KMS-11 (cell line): ENCODE data around the gene WDR48.

Experiments used
- H2AFZ ChIP-seq: fragments of 200-600 bp; sonication (generic); 2 replicates; pipeline ENCODE4 v1.6.1; 2016; ENCODE audit warnings: antibody characterized with exemption, mixed run types, low read depth
- H3K27ac ChIP-seq: fragments of 200-600 bp; sonication (generic); 2 replicates; pipeline ENCODE4 v1.6.1; 2016; ENCODE audit warnings: mild to moderate bottlenecking, mixed run types
- H3K27me3 ChIP-seq: fragments of 200-600 bp; sonication (generic); 2 replicates; pipeline ENCODE4 v1.6.1; 2017; ENCODE audit warnings: mild to moderate bottlenecking, low read depth, mixed run types, moderate library complexity; ENCODE audit not compliant: insufficient read depth
- H3K36me3 ChIP-seq: fragments of 200-600 bp; sonication (generic); 2 replicates; pipeline ENCODE4 v1.6.1; 2017; ENCODE audit warnings: mild to moderate bottlenecking, mixed run types; ENCODE audit not compliant: insufficient read depth
- H3K4me1 ChIP-seq: fragments of 200-600 bp; sonication (generic); 2 replicates; pipeline ENCODE4 v1.6.1; 2016; ENCODE audit warnings: mild to moderate bottlenecking, low read depth, mixed run types; ENCODE audit not compliant: poor library complexity, severe bottlenecking
- H3K4me2 ChIP-seq: fragments of 200-600 bp; sonication (generic); 2 replicates; pipeline ENCODE4 v1.7.0; 2016; ENCODE audit warnings: mild to moderate bottlenecking, mixed run types
- H3K4me3 ChIP-seq: fragments of 200-600 bp; sonication (generic); IDR thresholded peaks from 2 replicates; pipeline ENCODE4 v1.6.1; 2017; ENCODE audit warnings: low read depth, low read length, mixed read lengths; ENCODE audit not compliant: insufficient read depth
- H3K79me2 ChIP-seq: fragments of 200-600 bp; sonication (generic); 2 replicates; pipeline ENCODE4 v1.6.1; 2016; ENCODE audit warnings: low read depth, mixed run types; ENCODE audit not compliant: insufficient read depth
- H3K9ac ChIP-seq: fragments of 200-600 bp; sonication (generic); 2 replicates; pipeline ENCODE4 v1.6.1; 2016; ENCODE audit warnings: mild to moderate bottlenecking, mixed run types
- H4K20me1 ChIP-seq: fragments of 200-600 bp; sonication (generic); 2 replicates; pipeline ENCODE4 v1.6.1; 2016; ENCODE audit warnings: mild to moderate bottlenecking, mixed run types; ENCODE audit not compliant: insufficient read depth
- CTCF ChIP-seq: fragments of 200-600 bp; sonication (generic); conservative IDR thresholded peaks from 2 replicates; pipeline ENCODE4 v1.6.1; 2017; ENCODE audit warnings: low read depth, mild to moderate bottlenecking, antibody characterized with exemption, low read length, moderate library complexity, mixed read lengths

Gene WDR48

DNA sequence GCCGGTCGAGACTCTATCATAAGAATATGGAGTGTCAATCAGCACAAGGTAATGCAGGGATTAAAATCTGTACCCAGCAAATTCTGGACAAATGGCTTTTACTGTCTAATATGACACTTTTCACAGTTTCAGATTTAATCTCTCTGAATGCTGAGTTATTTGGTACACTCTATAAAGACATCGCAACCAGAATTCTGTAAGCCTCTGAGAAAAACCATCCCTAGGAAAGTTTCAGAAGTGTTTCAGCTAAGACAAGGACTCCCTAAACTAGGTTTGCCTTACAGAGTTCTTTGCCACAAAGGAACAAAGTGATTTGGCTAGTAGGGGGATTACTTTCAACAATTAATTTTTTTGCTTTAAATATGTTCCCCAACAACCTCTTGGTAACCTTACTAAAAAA lies 11.3 kb downstream of the WDR48 start:
- Histone ChIP-seq H3K27me3 (no peaks in the 10 kb centered on the region), H3K4me3 (no peak overlapping the region), H3K27ac (no peak overlapping the region), H3K9ac (no peak overlapping the region), H3K36me3 (no peaks in the 10 kb centered on the region), H3K4me1 (peaks cover 7% of the 10 kb centered on the region), H3K79me2 (no peaks in the 10 kb centered on the region; the same call in 1 of the 2 replicates), H4K20me1 (no peaks in the 10 kb centered on the region), H3K4me2 (no peak overlapping the region), H2AFZ (no peak overlapping the region)
- no peak for TF ChIP-seq CTCF

GRCh38 chr3:39064646-39065045 lies 12.8 kb downstream of the WDR48 start:
- TF ChIP-seq CTCF, result no peak
- H3K27me3 ChIP-seq, result no peaks in the 10 kb centered on the region
- no peaks in the 10 kb centered on the region for H4K20me1 ChIP-seq
- H3K79me2 ChIP-seq, result no peaks in the 10 kb centered on the region
- H3K4me3 ChIP-seq, result no peak overlapping the region
- no peak overlapping the region for H3K9ac ChIP-seq
- H2AFZ ChIP-seq, result no peak overlapping the region
- H3K27ac ChIP-seq, result no peak overlapping the region; the same call in 1 of the 2 replicates
- no peaks in the 10 kb centered on the region for H3K36me3 ChIP-seq
- H3K4me1 ChIP-seq, result peaks cover 7% of the 10 kb centered on the region
- H3K4me2 ChIP-seq, result no peak overlapping the region

- no peak overlapping the region; the same call in 1 of the 2 replicates for H3K27ac ChIP-seq
- H3K4me2 ChIP-seq, result no peak overlapping the region
- no peaks in the 10 kb centered on the region for H4K20me1 ChIP-seq
- H3K4me1 ChIP-seq, result peaks cover 7% of the 10 kb centered on the region
- no peak overlapping the region for H3K4me3 ChIP-seq
- H2AFZ ChIP-seq, result no peak overlapping the region
- no peaks in the 10 kb centered on the region for H3K36me3 ChIP-seq
- no peaks in the 10 kb centered on the region for H3K79me2 ChIP-seq
- H3K27me3 ChIP-seq, result no peaks in the 10 kb centered on the region
- TF ChIP-seq CTCF, result peak; percentile 41; the same call in 1 of the 2 replicates
- no peak overlapping the region for H3K9ac ChIP-seq
These were observed 13.4 kb downstream of the WDR48 start for GRCh38 chr3:39065197-39065596.

- no peak overlapping the region for H3K4me3 ChIP-seq
- H3K36me3 ChIP-seq, result no peaks in the 10 kb centered on the region
- no peak for TF ChIP-seq CTCF
- H3K27ac ChIP-seq, result no peak overlapping the region
- H4K20me1 ChIP-seq, result no peaks in the 10 kb centered on the region
- no peaks in the 10 kb centered on the region for H3K27me3 ChIP-seq
- H3K79me2 ChIP-seq, result no peaks in the 10 kb centered on the region
- no peak overlapping the region for H2AFZ ChIP-seq
- no peak overlapping the region for H3K9ac ChIP-seq
- H3K4me2 ChIP-seq, result no peak overlapping the region
- peaks cover 7% of the 10 kb centered on the region for H3K4me1 ChIP-seq
These were observed 15.5 kb downstream of the WDR48 start for GRCh38 chr3:39067286-39067685.
